GM18526 (cell line): ENCODE measurements around the gene GPR3.

ENCODE experiments used
- POLR2A ChIP-seq: IDR thresholded peaks from 3 replicates; pipeline ENCODE4 v1.6.1; 2011; ENCODE audit not compliant: insufficient read length; ENCODE audit errors: extremely low read depth

GPR3 gene

GRCh38 chr1:27417713-27418112 is 25.3 kb downstream of the GPR3 start:
- no peak for TF ChIP-seq POLR2A

GRCh38 chr1:27418326-27419185 is 26.1 kb downstream of the GPR3 start:
- no peak for TF ChIP-seq POLR2A

- TF ChIP-seq POLR2A, result no peak
Observed at GRCh38 chr1:27423709-27424108, 31.3 kb downstream of the GPR3 start.

GRCh38 chr1:27427329-27427728 is 34.9 kb downstream of the GPR3 start:
- no peak for TF ChIP-seq POLR2A

GRCh38 chr1:27427816-27428315 is 35.4 kb downstream of the GPR3 start:
- TF ChIP-seq POLR2A, result no peak

- TF ChIP-seq POLR2A, result no peak
Observed at GRCh38 chr1:27428316-27429028, 36.0 kb downstream of the GPR3 start.

- no peak for TF ChIP-seq POLR2A
Observed at GRCh38 chr1:27429029-27429425, 36.6 kb downstream of the GPR3 start.

- no peak for TF ChIP-seq POLR2A
Observed at GRCh38 chr1:27430903-27431600, 38.6 kb downstream of the GPR3 start.

- TF ChIP-seq POLR2A, result no peak
Observed at GRCh38 chr1:27431601-27431940, 39.1 kb downstream of the GPR3 start.

GRCh38 chr1:27433706-27434105 is 41.3 kb downstream of the GPR3 start:
- no peak for TF ChIP-seq POLR2A

GRCh38 chr1:27435566-27436203 is 43.3 kb downstream of the GPR3 start:
- no peak for TF ChIP-seq POLR2A

- TF ChIP-seq POLR2A, result no peak
Observed at GRCh38 chr1:27436204-27437159, 44.1 kb downstream of the GPR3 start.

GRCh38 chr1:27438621-27439061 is 46.2 kb downstream of the GPR3 start:
- TF ChIP-seq POLR2A, result no peak

- TF ChIP-seq POLR2A, result no peak
Observed at GRCh38 chr1:27439150-27439549, 46.7 kb downstream of the GPR3 start.

- no peak for TF ChIP-seq POLR2A
Observed at GRCh38 chr1:27444632-27445031, 52.2 kb downstream of the GPR3 start.
